PC-9 (cell line): ENCODE data around the gene SYCE3. TPM values are rescaled to one million over a fixed set of nuclear protein-coding genes. Genes with fewer than 3 reads are reported as not detected.

Experiments used
- BruUV-seq: library from RNA; stranded (reverse); fragments of 400-500 nt; replicated peaks from 2 replicates; lab custom pipeline; 2021; lab: Mats Ljungman, UMichigan
- CTCF ChIA-PET: fragments of 300-600 bp; sonication (Branson Sonifier 250); formaldehyde crosslinking; loops from one replicate; lab custom pipeline; 2022; ENCODE audit warnings: antibody characterized with exemption; lab: Charles Lee
- POLR2A ChIA-PET: fragments of 300-600 bp; sonication (Branson Sonifier 250); formaldehyde crosslinking; loops from one replicate; lab custom pipeline; 2022; ENCODE audit warnings: antibody characterized with exemption; ENCODE audit not compliant: unreplicated experiment; lab: Charles Lee
- DNase-seq, 2 experiments: peaks; one replicate each; pipeline versions ENCODE4 v3.0.0 to v3.0.0-alpha.2; 2015 to 2022; ENCODE audit warnings: mixed read lengths in 1 of 2
- H2AFZ ChIP-seq: fragments of 200-600 bp; sonication (generic); 2 replicates; pipeline ENCODE4 v1.8.1; 2017; ENCODE audit warnings: antibody characterized with exemption
- H3F3A ChIP-seq: fragments of 200-600 bp; sonication (generic); 2 replicates; pipeline ENCODE4 v1.8.1; 2017; ENCODE audit warnings: antibody characterized with exemption, mild to moderate bottlenecking, low read depth; ENCODE audit not compliant: insufficient read depth
- H3K27ac ChIP-seq: fragments of 200-600 bp; sonication (generic); 2 replicates; pipeline ENCODE4 v1.6.1; 2016; ENCODE audit warnings: mixed run types
- H3K27me3 ChIP-seq: fragments of 200-600 bp; sonication (generic); 2 replicates; pipeline ENCODE4 v1.6.1; 2016; ENCODE audit warnings: low read depth, mixed run types; ENCODE audit not compliant: insufficient read depth
- H3K36me3 ChIP-seq: fragments of 200-600 bp; sonication (generic); 2 replicates; pipeline ENCODE4 v1.6.1; 2016; ENCODE audit warnings: low read depth, mixed run types
- H3K4me1 ChIP-seq: fragments of 200-600 bp; sonication (generic); replicated peaks from 2 replicates; pipeline ENCODE4 v1.6.1; 2016; ENCODE audit warnings: mixed run types; ENCODE audit not compliant: insufficient read depth
- H3K4me2 ChIP-seq: fragments of 200-600 bp; sonication (generic); 2 replicates; pipeline ENCODE4 v1.6.1; 2017; ENCODE audit warnings: mixed run types
- H3K4me3 ChIP-seq: fragments of 200-600 bp; sonication (generic); 2 replicates; pipeline ENCODE4 v1.6.1; 2016; ENCODE audit warnings: mixed run types
- H3K79me2 ChIP-seq: fragments of 200-600 bp; sonication (generic); 2 replicates; pipeline ENCODE4 v1.6.1; 2017; ENCODE audit warnings: low read depth, mixed run types
- H3K9me2 ChIP-seq: fragments of 200-600 bp; sonication (generic); 2 replicates; pipeline ENCODE4 v1.8.1; 2017; ENCODE audit warnings: mild to moderate bottlenecking; ENCODE audit not compliant: insufficient read depth
- H3K9me3 ChIP-seq: fragments of 200-600 bp; sonication (generic); 2 replicates; pipeline ENCODE4 v1.8.1; 2016; ENCODE audit warnings: low read depth; ENCODE audit not compliant: insufficient read depth
- H4K20me1 ChIP-seq: fragments of 200-600 bp; sonication (generic); 2 replicates; pipeline ENCODE4 v1.8.1; 2017; ENCODE audit not compliant: insufficient read depth
- EZH2 ChIP-seq: fragments of 200-600 bp; sonication (generic); IDR thresholded peaks from 2 replicates; pipeline ENCODE4 v1.8.0; 2017; ENCODE audit warnings: antibody characterized with exemption, low read depth
- intact Hi-C: fragments of 100-400 bp; cut with micrococcal nuclease; formaldehyde crosslinking; loops from one replicate; pipeline ENCODE4 v1.10.0; 2022; ENCODE audit not compliant: unreplicated experiment
- total RNA-seq: library from RNA; stranded (reverse); gene quantifications from 2 replicates; pipeline ENCODE4 v1.2.3, GENCODE V29; 2021
- TF ChIP-seq, protein P1 (sequence below): fragments of 200-600 bp; sonication (generic); conservative IDR thresholded peaks from 2 replicates; pipeline ENCODE4 v1.6.1; 2017; ENCODE audit warnings: mixed run types, antibody characterized with exemption, mild to moderate bottlenecking, moderate library complexity

SYCE3 gene
- total RNA-seq, 1 experiment from 2014 or later: not detected

DNA sequence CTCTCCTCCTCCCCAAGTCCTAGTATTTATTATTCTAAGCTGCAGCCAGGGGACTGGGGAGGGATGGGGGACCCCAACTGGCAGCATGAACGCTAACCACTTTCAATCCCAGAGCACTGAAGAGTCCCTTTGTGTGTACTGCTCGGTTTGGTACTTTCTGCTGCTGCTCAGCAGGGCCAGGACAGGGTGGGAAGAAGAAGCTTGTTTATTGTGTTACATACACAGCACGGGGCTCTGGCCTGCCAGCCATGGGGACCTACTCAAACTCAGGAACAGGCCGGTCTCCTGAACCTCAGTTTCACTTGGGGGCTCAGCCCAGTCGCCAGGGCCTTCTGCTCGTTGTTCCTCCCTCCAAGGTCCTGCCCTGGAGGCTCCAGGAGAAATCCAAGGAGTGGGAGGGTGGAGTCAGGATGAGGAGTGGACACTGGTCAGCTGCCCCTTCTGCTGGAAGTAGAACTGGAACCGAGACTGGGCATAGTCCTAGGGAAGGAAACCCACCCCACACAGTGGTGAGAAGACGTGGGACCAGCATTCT, 16.1 kb upstream of the SYCE3 start:
- no peak overlapping the region for H2AFZ ChIP-seq
- POLR2A ChIA-PET: no interaction called here
- H3F3A ChIP-seq: peaks cover 10% of the 10 kb centered on the region; the same call in 1 of the 2 replicates
- no peaks in the 10 kb centered on the region for H3K9me3 ChIP-seq
- intact Hi-C loops: no loop called here
- no peak overlapping the region for H3K4me3 ChIP-seq
- no peaks in the 10 kb centered on the region for H4K20me1 ChIP-seq
- peaks cover 16% of the 10 kb centered on the region; the same call in 1 of the 2 replicates for H3K36me3 ChIP-seq
- no peak for DNase-seq
- H3K9me2 ChIP-seq: no peaks in the 10 kb centered on the region
- H3K27me3 ChIP-seq: no peaks in the 10 kb centered on the region
- H3K4me2 ChIP-seq: no peak overlapping the region
- H3K4me1 ChIP-seq: peaks cover 16% of the 10 kb centered on the region
- H3K27ac ChIP-seq: no peak overlapping the region
- peaks cover 28% of the 10 kb centered on the region for H3K79me2 ChIP-seq
- TF ChIP-seq EZH2: no peak
- TF ChIP-seq, protein P1, sequence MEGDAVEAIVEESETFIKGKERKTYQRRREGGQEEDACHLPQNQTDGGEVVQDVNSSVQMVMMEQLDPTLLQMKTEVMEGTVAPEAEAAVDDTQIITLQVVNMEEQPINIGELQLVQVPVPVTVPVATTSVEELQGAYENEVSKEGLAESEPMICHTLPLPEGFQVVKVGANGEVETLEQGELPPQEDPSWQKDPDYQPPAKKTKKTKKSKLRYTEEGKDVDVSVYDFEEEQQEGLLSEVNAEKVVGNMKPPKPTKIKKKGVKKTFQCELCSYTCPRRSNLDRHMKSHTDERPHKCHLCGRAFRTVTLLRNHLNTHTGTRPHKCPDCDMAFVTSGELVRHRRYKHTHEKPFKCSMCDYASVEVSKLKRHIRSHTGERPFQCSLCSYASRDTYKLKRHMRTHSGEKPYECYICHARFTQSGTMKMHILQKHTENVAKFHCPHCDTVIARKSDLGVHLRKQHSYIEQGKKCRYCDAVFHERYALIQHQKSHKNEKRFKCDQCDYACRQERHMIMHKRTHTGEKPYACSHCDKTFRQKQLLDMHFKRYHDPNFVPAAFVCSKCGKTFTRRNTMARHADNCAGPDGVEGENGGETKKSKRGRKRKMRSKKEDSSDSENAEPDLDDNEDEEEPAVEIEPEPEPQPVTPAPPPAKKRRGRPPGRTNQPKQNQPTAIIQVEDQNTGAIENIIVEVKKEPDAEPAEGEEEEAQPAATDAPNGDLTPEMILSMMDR: no peak
- BruUV-seq: no TSS peak
- CTCF ChIA-PET: no interaction called here

DNA sequence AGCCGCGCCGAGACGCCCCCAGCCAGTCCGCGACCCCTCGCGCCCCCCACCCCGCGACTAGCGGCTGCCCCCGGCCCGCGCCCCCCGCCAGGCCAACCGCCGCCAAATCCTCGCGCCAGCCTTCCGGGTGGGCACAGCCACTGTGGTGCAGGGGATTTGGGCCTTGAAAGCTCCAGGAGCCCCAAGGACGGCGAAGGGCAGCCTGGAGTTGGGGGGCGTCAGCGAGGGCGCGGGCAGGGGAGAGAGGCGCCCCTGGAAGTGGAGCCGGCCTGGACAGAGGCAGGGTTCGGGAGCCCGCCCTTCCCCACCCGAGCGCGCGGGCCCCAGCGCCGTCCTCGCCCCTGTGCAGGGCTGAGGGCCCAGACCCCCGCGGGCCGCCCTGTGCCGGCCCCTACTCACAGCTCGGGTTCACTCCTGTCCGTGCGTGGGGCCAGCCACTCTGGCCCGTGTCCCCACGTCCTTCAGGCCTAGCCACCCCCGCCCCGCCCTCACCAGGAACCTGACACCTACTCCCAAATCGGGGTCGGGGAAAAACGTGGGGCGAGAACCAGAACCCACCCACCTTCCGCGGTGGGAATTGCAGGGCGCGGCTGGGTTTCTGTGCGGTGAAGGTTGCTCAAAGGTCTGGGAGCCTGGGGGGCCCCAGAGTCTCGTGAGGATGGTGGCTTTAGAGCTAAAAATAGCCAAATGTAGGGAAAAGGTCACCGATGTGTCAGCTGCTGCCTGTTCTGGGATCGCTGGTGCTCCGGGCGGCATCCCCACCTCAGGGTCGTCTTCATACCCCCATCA, 15.5 kb upstream of the SYCE3 start, which contains the start of gene CPT1B:
CPT1B (minus strand) TSS at position 441 of the 789 bp plus-strand sequence. CDS start 512 bp downstream, outside the sequence.
- peaks cover 10% of the 10 kb centered on the region; the same call in 1 of the 2 replicates for H3F3A ChIP-seq
- H3K36me3 ChIP-seq: peaks cover 16% of the 10 kb centered on the region; the same call in 1 of the 2 replicates
- DNase-seq: no peak
- CTCF ChIA-PET: no interaction called here
- H3K4me1 ChIP-seq: peaks cover 11% of the 10 kb centered on the region
- no peak within 1 kb of the TSS for H3K4me2 ChIP-seq
- H3K27ac ChIP-seq: no peak within 1 kb of the TSS
- H2AFZ ChIP-seq: no peak within 1 kb of the TSS
- no peak for TF ChIP-seq EZH2
- TF ChIP-seq, protein P1: no peak
- no TSS peak for BruUV-seq
- H3K9me3 ChIP-seq: no peaks in the 10 kb centered on the region
- no peaks in the 10 kb centered on the region for H4K20me1 ChIP-seq
- POLR2A ChIA-PET: no interaction called here
- H3K79me2 ChIP-seq: peaks cover 22% of the 10 kb centered on the region
- no peaks in the 10 kb centered on the region for H3K9me2 ChIP-seq
- H3K4me3 ChIP-seq: no peak within 1 kb of the TSS
- intact Hi-C loops: no loop called here
- no peaks in the 10 kb centered on the region for H3K27me3 ChIP-seq

DNA sequence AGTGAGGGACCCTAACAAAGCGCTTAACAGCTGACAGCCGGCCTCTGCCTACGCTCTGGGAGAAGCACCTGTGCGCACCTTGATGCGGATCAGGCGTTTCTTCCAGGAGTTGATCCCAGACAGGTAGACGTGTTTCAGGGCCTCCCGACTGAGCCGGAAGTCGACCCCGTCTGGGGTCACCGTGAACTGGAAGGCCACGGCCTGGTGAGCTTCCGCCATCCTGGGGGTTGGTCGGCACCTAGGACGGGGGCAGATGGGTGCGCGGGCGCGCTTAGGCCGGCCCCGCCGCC, 14.9 kb upstream of the SYCE3 start:
- Histone ChIP-seq H3F3A (peaks cover 10% of the 10 kb centered on the region; the same call in 1 of the 2 replicates), H3K4me2 (no peak overlapping the region), H3K79me2 (peaks cover 22% of the 10 kb centered on the region), H4K20me1 (no peaks in the 10 kb centered on the region), H3K27ac (no peak overlapping the region), H3K4me1 (peaks cover 11% of the 10 kb centered on the region), H3K9me2 (no peaks in the 10 kb centered on the region), H3K4me3 (no peak overlapping the region), H3K36me3 (peaks cover 16% of the 10 kb centered on the region; the same call in 1 of the 2 replicates), H2AFZ (no peak overlapping the region), H3K9me3 (no peaks in the 10 kb centered on the region), H3K27me3 (no peaks in the 10 kb centered on the region)
- CTCF ChIA-PET: no interaction called here
- no TSS peak for BruUV-seq
- TF ChIP-seq EZH2: no peak
- TF ChIP-seq, protein P1: no peak
- DNase-seq: no peak
- intact Hi-C loops: no loop called here
- POLR2A ChIA-PET: no interaction called here
